ENCODE data around the gene ANGPT4. TPM values are rescaled to one million over a fixed set of nuclear protein-coding genes. Genes with fewer than 3 reads are reported as not detected.
"Not testable (repeated sequence)": the region's sequence is repeated elsewhere in the genome, so short reads cannot be mapped to it uniquely, and the experiment has no call there.

ANGPT4 gene
- polyA plus RNA-seq, 1 of the 3 experiments (the other 2 are of a cell fraction): not detected

- H3K9me2 ChIP-seq: no peaks in the 10 kb centered on the region
- H3K4me2 ChIP-seq: no peak overlapping the region
- peaks cover 0 to 5% of the 10 kb centered on the region in 2 experiments; a peak in 1 of 4 replicates for H3K4me1 ChIP-seq (ENCODE audit: control insufficient read depth in 1 of 2, insufficient read depth in 2 of 2, low read depth in 1 of 2, low read length in 1 of 2)
- 91% methylated on average over 2 of the region's 2 CpGs for WGBS (ENCODE audit: low lambda C conversion rate)
- ChIA-PET CTCF (interaction anchor here (1.2 to 8.4 kb wide), 2 partner anchors 121 to 127 kb away, joined by 3 to 59 read pairs; no protein-coding TSS in a partner anchor), POLR2A (no interaction called here)
- TF ChIP-seq RFX5 (IDR thresholded peaks at IDR 0.05; ENCODE audit: low read length) (no peak), POLR2AphosphoS5 (IDR thresholded peaks at IDR 0.05; ENCODE audit: low read depth, low read length) (no peak), TEAD4 (IDR thresholded peaks at IDR 0.05; ENCODE audit: borderline replicate concordance, insufficient read depth) (no peak), FOXM1 (IDR thresholded peaks at IDR 0.05; ENCODE audit: low read depth) (no peak), MEF2A (IDR thresholded peaks at IDR 0.05; ENCODE audit: borderline replicate concordance, low read depth) (no peak), RAD21 (IDR thresholded peaks at IDR 0.05; ENCODE audit: low read length) (no peak), PBX3 (IDR thresholded peaks at IDR 0.05) (no peak), TAF1 (IDR thresholded peaks at IDR 0.05; ENCODE audit: borderline replicate concordance, low read depth, low read length) (no peak), RXRA (IDR thresholded peaks at IDR 0.05; ENCODE audit: borderline replicate concordance, low read depth) (no peak), USF2 (IDR thresholded peaks at IDR 0.05; ENCODE audit: borderline replicate concordance, low read depth, low read length) (no peak), SMC3 (IDR thresholded peaks at IDR 0.05; ENCODE audit: low read depth, low read length) (no peak), JUND (IDR thresholded peaks at IDR 0.05) (no peak)
- no peak overlapping the region for H2AFZ ChIP-seq (ENCODE audit: low read depth)
- H3F3A ChIP-seq (replicated peaks; ENCODE audit: insufficient read depth): peaks cover 10% of the 10 kb centered on the region
- H3K27me3 ChIP-seq (ENCODE audit: insufficient read depth): no peaks in the 10 kb centered on the region
- H3K9me3 ChIP-seq: no peaks in the 10 kb centered on the region
- no peak for DNase-seq
- peaks cover 7% of the 10 kb centered on the region for H3K79me2 ChIP-seq (ENCODE audit: insufficient read depth)
- H3K36me3 ChIP-seq (replicated peaks in 1 of 2; ENCODE audit: control insufficient read depth in 1 of 2, insufficient read depth in 2 of 2, low read length in 1 of 2): no peaks in the 10 kb centered on the region
- H3K4me3 ChIP-seq (ENCODE audit: low read depth in 2 of 2, low read length in 1 of 2): no peak overlapping the region
- H4K20me1 ChIP-seq (ENCODE audit: insufficient read depth): no peaks in the 10 kb centered on the region
- H3K9ac ChIP-seq: no peak overlapping the region
- no peak overlapping the region for H3K27ac ChIP-seq (ENCODE audit: low read depth in 2 of 2, low read length in 1 of 2)
Observed at GRCh38 chr20:829551-829950, 86.6 kb downstream of the ANGPT4 start.

- Histone ChIP-seq H4K20me1 (ENCODE audit: insufficient read depth) (no peaks in the 10 kb centered on the region), H3K4me2 (no peak overlapping the region), H3K4me3 (ENCODE audit: low read depth in 2 of 2, low read length in 1 of 2) (no peak overlapping the region), H2AFZ (ENCODE audit: low read depth) (no peak overlapping the region), H3K79me2 (ENCODE audit: insufficient read depth) (peaks cover 1% of the 10 kb centered on the region; the same call in 1 of the 2 replicates), H3K9me3 (no peaks in the 10 kb centered on the region), H3K36me3 (replicated peaks in 1 of 2; ENCODE audit: control insufficient read depth in 1 of 2, insufficient read depth in 2 of 2, low read length in 1 of 2) (no peaks in the 10 kb centered on the region), H3K27me3 (ENCODE audit: insufficient read depth) (no peaks in the 10 kb centered on the region), H3K27ac (ENCODE audit: low read depth in 2 of 2, low read length in 1 of 2) (no peak overlapping the region), H3K9ac (no peak overlapping the region), H3F3A (replicated peaks; ENCODE audit: insufficient read depth) (peaks cover 10% of the 10 kb centered on the region), H3K9me2 (no peaks in the 10 kb centered on the region), H3K4me1 (ENCODE audit: control insufficient read depth in 1 of 2, insufficient read depth in 2 of 2, low read depth in 1 of 2, low read length in 1 of 2) (no peaks in the 10 kb centered on the region; a peak in 1 of 4 replicates)
- WGBS (ENCODE audit: low lambda C conversion rate): 39% methylated on average over 6 of the region's 6 CpGs
- DNase-seq: peak; percentile 48
- POLR2A ChIA-PET: interaction anchor here (0.6 kb wide), 1 partner anchor 1388 kb away, joined by 5 read pairs; no protein-coding TSS in a partner anchor
- CTCF ChIA-PET: interaction anchor here (8.4 kb wide), 1 partner anchor 127 kb away, joined by 59 read pairs; no protein-coding TSS in a partner anchor
- TF ChIP-seq USF2 (IDR thresholded peaks at IDR 0.05; ENCODE audit: borderline replicate concordance, low read depth, low read length) (no peak), GATA2 (CRISPR knock-in tag; IDR thresholded peaks at IDR 0.05) (peak; percentile 74), MXI1 (IDR thresholded peaks at IDR 0.05; ENCODE audit: low read depth, low read length) (peak; percentile 55; the same call in 1 of the 2 replicates), EP300 (IDR thresholded peaks at IDR 0.05; ENCODE audit: borderline replicate concordance in 1 of 2, low read depth in 1 of 2, low read length in 1 of 2) (peak in 1 of 2 experiments; percentile 30; a peak in 1 of 4 replicates), MAX (IDR thresholded peaks at IDR 0.05; ENCODE audit: low read depth) (no peak)
Observed at GRCh38 chr20:828987-829386, 87.1 kb downstream of the ANGPT4 start.

- CTCF ChIA-PET: interaction anchor here (8.4 kb wide), 1 partner anchor 128 kb away, joined by 59 read pairs; no protein-coding TSS in a partner anchor
- H3K4me1 ChIP-seq (ENCODE audit: control insufficient read depth in 1 of 2, insufficient read depth in 2 of 2, low read depth in 1 of 2, low read length in 1 of 2); H3K9me2 ChIP-seq; H3K27ac ChIP-seq (ENCODE audit: low read depth in 2 of 2, low read length in 1 of 2); DNase-seq; H3K9me3 ChIP-seq; H3F3A ChIP-seq (replicated peaks; ENCODE audit: insufficient read depth); H3K4me3 ChIP-seq (ENCODE audit: low read depth in 2 of 2, low read length in 1 of 2); H3K79me2 ChIP-seq (ENCODE audit: insufficient read depth); H3K27me3 ChIP-seq (ENCODE audit: insufficient read depth); H4K20me1 ChIP-seq (ENCODE audit: insufficient read depth); H3K36me3 ChIP-seq (replicated peaks in 1 of 2; ENCODE audit: control insufficient read depth in 1 of 2, insufficient read depth in 2 of 2, low read length in 1 of 2); H3K4me2 ChIP-seq; H2AFZ ChIP-seq (ENCODE audit: low read depth); H3K9ac ChIP-seq; POLR2A ChIA-PET: not testable (repeated sequence)
- WGBS (ENCODE audit: low lambda C conversion rate): 79% methylated on average over 8 of the region's 8 CpGs
Observed at GRCh38 chr20:827981-828380, 88.2 kb downstream of the ANGPT4 start.
